HL-60 (cell line): ENCODE measurements around the gene LRRC4C.

ENCODE experiments used
- CTCF ChIP-seq: IDR thresholded peaks from one replicate; pipeline ENCODE4 v1.5.1; 2011; ENCODE audit warnings: low read length, control low read depth, inconsistent platforms; ENCODE audit not compliant: insufficient read depth
- SPI1 ChIP-seq: IDR thresholded peaks from 2 replicates; pipeline ENCODE4 v1.6.1; 2012; ENCODE audit warnings: low read depth, mild to moderate bottlenecking, borderline replicate concordance

- TF ChIP-seq CTCF, result no peak
- TF ChIP-seq SPI1, result no peak
Observed at GRCh38 chr11:40166892-40167291, 1292.6 kb downstream of the LRRC4C start.
